ENCODE results near the gene SYNDIG1.

DNA sequence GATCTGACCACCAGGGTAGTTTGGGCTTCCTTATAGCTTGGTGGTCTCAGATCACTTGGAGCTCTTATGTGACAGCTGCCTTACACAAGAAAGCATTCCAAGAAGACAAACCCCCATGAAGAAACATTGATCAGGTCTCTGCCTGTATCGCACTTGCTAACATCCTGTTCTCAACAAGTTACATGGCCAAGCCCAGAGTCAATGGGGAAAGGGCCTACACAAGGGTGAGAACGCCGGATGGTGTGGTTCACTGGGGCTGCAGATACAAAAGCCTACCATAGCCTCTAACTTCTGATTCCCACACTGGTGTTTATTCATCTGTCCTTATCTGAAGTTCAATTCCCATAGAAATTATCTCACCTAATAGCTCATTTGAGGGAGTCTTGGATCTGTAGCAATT lies 235.5 kb downstream of the SYNDIG1 start:
- TF ChIP-seq, protein P1, sequence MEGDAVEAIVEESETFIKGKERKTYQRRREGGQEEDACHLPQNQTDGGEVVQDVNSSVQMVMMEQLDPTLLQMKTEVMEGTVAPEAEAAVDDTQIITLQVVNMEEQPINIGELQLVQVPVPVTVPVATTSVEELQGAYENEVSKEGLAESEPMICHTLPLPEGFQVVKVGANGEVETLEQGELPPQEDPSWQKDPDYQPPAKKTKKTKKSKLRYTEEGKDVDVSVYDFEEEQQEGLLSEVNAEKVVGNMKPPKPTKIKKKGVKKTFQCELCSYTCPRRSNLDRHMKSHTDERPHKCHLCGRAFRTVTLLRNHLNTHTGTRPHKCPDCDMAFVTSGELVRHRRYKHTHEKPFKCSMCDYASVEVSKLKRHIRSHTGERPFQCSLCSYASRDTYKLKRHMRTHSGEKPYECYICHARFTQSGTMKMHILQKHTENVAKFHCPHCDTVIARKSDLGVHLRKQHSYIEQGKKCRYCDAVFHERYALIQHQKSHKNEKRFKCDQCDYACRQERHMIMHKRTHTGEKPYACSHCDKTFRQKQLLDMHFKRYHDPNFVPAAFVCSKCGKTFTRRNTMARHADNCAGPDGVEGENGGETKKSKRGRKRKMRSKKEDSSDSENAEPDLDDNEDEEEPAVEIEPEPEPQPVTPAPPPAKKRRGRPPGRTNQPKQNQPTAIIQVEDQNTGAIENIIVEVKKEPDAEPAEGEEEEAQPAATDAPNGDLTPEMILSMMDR (IDR thresholded peaks at IDR 0.05) = no peak
- TF ChIP-seq POLR2AphosphoS5 (IDR thresholded peaks at IDR 0.05) (no peak), POLR2A (IDR thresholded peaks at IDR 0.05) (no peak)
